HG03280 (cell line): ENCODE results near the gene TSC2.

Experiments used
- ATAC-seq: cut with Tn5 transposase; IDR thresholded peaks from one replicate; pipeline ENCODE4 v1.9.1; 2021; ENCODE audit warnings: mild to moderate bottlenecking, moderate library complexity; ENCODE audit not compliant: unreplicated experiment

TSC2 gene

DNA sequence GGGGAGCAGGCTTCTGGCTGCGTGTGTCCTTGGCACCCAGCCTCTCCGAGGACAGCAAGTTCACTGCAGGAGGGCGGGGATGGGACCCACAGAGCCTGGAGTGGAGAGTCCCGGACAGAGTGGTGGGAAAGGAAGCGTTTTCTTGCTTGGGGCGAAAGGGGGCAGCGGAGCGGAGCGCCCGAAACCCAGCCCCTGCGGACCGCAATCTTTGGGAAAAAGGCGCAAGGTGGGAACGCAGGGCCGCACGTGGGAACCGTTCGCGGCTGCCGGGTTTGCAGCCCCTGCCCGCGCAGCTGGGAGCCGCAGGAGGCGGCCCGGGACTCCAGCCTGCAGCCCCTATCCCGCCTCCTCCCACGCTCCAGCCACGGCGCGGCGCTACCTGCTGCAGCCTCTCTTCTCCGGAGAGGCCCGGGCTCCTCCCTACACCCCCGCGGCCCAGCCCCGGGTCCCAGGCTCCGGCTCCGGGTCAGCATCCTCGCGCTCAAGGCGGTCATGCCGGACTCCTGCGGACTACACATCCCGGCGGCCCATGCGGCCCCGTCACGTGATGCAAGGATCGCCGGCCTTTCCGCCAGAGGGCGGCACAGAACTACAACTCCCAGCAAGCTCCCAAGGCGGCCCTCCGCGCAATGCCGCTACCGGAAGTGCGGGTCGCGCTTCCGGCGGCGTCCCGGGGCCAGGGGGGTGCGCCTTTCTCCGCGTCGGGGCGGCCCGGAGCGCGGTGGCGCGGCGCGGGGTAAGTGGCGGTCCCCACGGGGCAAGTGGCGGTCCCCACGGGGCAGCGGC, at the start of gene TSC2, which contains the start of gene NTHL1:
TSC2 (plus strand) TSS at position 656 of the 786 bp plus-strand sequence. CDS start 631 bp downstream, outside the sequence.
NTHL1 (minus strand) TSS at position 505 of the 786 bp plus-strand sequence; CDS start at position 494, 11 bp downstream.
- peak; percentile 95 for ATAC-seq

DNA sequence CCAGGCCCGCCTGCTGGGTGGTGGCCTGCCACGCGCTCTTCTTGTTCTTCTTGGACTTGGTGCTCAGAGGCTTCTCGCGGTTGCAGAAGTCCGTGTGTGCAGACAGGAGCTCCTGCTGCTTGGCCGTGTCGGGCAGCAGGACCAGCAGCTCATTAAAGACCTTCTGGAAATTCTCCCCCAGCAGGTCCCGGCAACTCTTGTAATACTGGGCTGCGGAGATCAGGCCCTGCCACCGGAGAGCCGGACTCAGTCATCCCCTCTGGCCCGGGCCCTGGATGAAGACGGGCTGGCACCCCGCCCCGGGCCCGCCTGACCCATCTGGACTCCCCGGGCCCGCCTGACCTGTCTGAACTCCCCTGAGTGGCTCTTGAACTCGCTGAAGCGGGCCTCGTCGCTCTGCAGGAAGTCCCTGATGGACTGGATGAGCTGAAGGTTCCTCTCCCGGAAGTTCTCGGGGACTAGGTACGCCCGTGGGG, 49.4 kb upstream of the TSC2 start:
- ATAC-seq, result no peak

DNA sequence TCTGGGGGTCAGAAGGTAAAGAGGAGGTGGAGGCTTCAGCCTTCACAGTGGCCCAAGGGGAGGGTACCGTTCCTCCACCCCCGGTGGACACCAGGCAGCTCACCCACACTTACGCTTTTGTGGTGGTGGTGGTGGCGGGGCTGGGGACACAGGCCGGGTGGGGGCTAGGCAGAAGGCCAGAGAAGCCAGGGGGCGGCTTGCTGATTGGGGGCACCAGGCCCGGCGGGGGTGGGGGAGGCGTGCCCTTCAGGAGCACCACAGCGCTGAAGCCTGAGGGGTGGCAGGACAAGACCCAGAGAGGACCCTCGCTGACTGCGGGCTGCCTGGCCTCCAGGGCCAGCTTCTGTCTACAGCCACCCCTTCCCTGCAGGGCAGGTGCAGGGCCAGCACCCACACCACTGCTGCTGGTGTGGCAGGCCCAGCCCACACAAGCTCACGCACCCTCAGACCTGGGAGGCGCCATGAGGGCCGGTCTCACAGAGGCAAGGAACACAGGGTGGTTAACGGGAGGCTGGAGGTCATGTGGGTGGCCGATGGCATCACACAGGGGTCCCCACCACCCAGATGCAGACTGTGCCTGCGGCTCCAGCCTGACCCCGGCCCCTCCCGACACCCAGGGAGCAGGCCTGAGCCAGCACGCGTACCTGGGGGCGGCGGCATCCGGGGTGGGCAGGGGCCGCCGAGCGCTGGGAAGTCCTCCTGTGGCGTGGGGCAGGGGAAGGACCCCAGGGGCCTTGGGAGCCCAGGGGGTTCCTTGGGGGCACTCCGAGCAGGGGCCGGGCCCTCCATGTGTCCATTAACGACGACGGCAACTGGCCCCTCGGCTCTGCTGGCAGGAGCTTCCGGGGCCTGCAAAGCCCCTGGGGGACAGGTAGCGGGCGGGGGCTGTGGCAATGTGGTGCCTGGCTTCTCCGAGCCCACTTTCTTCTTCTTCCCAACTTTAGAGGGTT, 48.7 kb upstream of the TSC2 start:
- ATAC-seq, result no peak

DNA sequence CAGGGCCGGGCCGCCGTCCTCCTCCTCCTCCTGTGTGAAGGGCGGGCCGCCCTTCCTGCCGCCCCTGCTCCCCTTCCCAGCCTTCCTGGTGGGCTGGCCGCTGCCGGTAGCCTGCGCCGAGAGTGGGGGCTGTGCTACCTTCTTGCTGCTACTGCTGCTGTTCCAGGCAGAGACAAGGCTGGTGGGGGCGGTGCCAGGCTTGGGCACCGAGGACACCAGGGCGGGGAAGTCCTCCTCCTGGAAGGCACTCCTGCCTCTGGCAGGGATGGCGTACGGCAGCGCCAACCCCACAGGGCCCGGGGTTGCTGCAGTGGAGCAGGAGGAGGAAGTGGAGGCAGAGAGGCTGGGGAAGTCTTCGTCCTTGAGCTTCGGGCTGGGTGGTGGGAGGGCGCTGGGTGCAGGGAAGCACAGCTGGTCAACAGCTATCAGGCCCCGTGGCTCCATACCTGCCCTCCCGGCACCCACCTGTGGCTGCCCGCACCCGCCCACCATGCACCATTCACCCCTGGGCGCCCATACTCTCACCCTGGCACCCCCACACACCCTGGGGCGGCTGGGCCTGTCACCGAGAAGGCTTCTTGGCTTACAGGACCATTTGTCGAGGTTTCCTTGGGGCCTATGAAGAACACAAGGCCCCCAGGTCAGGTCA, 47.8 kb upstream of the TSC2 start:
- ATAC-seq, result no peak

DNA sequence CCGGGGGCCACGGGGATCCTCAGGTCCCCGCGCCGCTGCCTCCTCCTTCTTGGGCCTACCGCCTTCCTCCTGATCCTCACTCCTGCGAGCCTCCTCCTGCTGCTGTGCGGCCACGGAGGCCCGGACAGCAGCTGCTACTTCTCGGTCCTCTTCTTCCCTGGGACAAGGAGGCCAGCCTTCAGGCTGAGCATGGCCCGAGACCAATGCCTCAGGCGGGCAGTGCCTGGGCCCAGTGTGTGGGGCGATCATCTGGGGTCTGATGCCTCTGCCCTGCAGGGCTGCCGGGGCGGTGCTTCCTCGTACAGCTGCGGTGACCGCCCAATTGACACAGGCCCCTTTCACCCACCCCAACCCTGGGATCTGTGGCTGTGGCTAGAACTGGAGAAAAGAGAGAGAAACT, 46.8 kb upstream of the TSC2 start:
- ATAC-seq, result no peak

DNA sequence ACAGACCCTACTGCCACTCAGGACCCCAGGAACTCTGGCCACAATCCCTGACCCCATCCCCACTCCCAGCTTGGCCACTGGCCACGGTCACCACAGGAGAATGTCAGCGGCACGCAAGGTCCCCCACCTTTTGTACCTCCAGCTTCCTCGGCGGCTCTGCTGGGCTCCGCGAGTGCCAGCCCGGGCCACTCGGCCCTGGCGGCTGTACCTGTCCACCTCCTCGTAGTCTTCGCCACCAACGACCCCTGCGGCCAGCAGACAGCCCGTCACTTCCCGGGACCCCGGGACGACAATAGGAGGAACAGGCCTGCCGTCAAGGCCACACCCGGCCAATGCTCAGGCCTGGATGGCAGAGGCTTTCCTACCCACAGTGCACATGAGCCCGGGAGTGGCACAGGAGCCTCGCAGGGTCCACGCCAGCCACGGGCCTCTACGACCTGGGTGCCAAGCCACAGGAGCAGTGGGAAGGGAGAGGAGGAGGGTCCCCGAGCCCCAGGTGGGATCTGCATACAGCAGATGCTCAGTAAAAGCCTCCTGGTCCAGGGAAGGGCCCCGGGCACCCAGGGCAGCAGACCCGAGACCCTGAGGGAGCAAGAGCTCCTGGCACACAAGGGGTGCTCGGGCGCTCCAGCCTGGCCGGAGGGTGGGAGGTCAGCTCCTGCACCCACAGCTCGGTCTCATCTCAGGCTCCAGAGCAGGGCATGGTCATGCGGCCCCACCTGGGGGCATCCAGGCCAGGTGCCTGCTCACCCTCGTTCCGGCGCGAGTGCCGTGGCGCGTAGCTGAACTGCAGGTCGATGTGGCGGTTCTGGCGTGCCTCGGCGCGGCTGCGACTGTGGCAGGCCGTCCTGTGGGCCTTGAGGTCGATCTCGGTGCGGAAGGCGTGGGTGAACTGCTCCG, 46.1 kb upstream of the TSC2 start:
- ATAC-seq, result no peak

DNA sequence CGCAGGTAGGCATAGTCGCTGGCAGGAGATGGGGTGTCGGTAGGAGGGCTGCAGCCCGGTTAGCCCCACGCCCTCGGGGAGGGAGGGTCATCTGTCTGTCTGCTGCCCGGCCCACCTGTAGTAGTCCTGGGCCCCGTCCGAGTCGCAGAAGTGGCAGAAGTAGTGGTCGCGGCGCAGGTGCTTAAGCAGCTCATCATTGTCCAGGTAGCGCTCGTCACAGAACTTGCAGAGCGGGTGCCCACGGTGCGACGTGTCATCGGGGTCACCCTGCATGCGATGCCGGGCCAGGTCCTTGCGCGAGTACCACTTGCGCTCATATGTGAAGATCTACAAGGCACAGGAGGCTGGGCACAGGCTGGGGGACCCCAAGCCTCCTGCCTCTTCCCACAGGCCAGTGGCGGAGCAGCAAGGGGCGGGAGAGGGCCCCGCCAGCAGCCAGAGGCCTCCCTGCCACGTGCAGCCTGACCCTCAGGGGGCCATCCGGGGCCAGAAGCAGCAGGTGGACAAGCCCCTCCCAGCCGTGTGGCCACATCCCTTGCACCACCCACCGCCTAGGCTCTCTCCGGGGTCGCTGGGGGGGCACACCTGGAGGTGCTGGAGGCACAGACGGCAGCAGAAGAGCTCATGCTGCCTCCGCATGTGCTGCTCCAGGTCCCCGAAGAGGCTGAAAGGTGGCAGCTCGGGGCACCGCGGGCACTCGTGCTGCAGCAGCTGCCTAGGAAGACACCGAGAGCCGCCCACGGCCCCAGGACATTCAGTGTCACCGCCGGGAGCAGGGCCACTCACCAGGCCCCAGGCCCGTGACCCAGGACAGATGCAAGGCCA, 45.2 kb upstream of the TSC2 start:
- ATAC-seq, result no peak

DNA sequence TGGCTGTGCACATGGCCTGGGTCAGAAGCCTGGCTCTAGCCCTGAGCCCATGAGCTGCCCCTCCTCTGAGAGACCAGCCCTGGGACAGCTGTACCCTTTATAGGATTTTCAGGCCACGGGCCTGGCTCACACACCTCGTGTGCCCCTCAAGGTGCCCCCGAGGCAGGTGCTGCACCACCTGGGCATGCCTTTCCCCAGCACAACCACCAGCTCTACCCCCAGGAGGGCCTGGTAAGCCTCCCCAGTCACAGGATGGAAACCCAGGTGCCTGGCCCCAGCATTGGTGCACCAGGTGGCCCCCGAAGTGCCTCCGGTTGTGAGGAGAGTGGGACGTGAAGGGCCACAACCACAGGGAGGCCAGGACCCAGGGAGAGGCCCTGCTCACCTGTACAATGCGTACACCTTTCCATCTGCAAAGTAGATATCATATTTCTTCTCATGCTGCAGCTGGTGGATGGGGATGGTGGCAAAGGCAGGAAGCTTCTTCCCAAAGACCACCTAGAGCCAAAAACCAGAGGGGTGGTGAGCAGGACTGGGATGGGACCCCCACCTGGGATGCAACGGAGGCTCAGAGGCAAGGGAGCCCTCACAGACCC, 44.5 kb upstream of the TSC2 start:
- ATAC-seq, result no peak

DNA sequence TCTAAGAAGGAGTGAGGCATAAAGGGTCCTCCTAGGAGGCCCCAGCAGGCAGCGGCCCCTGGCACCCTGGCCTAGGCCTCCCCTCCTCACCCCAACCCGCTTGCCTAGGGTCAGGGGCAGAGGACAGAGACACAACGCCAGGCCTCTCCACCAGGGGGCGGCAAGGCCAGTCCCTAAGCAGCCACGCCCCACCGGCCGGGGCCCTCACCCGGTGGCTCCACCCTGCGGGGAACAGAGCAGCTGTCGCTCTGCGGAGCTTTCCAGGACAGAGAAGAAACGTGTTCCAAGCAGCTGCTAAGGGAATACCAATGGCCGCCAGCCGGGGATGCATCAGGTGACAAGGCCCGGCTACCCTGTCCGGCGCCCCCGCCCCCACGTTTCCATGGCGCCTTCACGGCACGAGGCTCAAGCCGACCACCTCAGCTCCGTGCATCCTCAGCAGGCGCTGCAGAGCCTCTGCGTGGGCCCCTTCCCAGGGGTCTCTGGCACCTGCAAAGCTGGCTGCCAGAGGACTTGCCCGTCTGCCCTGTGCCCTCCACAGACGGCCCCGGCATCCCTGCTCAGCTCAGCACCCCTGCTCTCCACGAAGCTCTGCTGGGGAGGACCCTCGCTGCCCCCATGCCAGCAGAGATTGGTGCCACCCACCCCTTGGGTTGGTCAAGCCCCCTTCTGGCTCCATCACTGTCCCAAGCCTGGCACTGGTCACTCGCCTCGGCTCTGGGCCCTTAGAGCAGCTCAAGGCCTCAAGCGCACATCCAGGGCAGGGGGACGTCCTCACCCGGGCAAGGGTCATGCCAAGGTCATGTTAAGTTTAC, 43.8 kb upstream of the TSC2 start:
- ATAC-seq, result peak; percentile 67

DNA sequence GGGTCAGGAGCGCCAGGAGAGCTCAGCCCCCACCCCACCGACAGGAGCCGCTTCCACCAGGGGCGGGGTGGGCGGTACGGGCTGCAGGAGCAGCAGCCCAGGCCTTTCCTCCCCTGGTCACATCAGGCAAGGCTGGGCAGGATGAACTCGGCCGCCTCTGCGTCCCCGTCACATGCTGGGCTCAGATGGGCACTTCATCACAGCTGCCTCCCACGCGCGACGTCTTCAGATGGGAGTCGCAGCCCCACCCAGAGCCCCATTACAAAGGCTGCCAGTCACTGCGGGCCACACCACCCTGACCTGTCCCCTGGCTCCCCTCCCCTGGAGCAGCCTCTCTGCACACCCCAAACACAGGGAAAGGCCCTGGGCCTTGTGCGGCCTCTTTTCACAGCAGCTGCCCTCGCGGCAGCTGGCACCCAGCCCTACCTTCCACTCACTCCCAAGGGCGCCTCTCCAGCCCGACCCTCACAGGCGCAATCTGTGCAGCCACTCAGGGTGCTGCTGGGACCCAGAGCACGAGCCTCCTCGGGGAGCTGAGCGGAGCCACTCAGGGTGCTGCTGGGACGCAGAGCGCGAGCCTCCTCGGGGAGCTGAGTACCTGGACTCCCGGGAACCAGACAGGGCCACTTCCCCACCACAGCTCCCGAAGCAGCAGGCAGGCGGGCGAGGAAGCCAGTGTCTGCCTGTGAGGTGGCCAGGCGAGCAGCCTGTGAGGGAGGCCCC, 42.8 kb upstream of the TSC2 start:
- no peak for ATAC-seq

DNA sequence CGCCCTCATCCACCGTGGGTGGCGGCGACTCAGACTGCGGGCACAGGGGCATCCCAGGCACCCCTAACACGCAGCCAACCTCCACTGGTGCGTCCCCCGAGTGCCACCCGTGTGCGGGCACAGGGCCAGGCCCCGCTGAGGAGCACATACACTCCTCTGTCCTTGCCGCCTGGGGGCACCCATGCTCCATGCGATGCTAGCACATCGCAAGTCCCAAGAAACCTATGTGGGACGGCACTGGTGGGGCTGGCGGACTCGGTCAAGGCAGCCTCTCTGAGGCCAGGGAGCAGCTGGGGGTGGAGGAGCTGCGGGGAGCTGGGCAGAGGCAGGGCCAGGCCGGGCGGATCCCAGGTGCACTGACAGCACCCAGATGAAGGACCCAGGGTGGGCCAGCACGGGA, 42.1 kb upstream of the TSC2 start:
- no peak for ATAC-seq

DNA sequence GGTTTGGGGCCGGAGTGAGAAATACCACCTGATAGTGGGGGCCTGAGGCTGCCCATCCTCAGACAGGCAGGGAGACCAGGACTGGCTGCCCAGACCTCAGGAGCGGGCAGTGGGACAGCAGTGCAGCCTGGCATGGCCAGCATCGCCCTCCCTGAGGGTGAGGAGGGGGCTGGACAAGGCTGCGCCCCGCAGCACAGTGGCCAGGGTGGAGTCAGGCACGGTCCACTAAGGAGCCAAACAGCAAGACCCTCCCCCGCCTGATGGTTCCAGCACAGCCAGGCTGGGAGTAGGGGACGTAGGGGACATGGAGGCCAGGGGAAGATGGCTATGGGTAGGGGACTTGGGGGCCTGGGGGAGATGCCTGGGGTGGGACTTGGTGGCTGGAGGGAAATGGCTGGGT, 41.5 kb upstream of the TSC2 start:
- ATAC-seq, result no peak

DNA sequence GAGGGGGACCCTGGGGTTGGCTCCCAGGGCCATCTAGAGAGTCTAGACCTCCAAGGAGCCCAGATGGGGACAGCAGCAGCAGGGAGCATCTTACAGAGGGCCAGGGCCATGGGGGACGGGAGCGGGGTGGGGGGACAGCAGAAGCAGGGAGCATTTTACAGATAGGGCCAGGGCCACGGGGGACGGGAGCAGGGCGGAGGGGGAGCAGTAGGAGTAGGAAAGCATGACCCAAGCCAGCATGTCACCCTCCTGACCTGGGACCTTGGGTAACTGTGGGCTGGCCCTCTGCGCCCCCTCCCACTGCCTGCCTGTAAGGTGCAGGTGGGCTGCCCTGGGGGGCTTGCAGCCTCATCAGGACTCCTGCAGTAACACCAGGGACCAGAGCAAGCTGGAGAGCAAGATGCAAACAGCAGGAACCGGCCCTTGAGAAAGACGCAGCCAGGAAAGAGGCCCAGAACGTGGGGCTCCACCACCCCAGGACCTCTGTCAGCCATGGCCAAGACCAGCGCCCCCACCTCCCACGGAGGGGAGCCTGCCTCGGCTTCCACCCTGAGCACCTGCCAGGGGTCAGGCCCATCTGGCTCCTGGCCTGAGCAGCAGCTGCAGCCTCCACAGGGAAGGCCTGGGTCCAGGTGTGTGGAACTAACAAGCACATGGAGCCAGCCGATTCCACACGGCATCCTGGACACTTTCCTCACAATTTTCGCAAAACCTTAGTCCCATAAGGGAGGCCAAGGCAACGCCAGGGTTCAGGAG, 40.5 kb upstream of the TSC2 start:
- no peak for ATAC-seq

DNA sequence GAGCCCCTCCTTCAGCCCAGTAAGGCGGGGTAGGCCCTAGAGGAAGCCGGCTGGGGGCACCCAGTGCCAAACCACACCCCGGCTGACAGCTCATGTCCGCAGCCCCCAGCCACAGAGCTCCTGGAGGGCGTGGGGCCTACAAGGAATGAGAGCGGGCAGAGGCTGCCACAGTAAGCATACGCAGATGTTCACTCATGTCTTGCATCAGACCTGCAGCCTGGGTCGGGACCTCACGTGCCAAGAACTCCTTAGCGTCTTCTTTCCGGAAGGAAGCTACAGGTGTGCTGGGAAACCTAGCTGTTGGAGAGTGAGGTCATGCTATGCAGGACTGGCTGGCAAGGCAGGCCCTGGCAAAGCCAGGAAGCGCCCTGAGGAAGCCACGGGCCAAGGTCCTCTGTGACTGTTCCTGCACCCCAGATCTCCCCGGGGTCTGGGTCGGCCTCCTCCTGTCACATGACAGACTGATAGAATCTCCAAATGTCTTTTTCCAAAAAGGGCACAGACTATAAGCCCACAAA, 39.7 kb upstream of the TSC2 start:
- no peak for ATAC-seq

DNA sequence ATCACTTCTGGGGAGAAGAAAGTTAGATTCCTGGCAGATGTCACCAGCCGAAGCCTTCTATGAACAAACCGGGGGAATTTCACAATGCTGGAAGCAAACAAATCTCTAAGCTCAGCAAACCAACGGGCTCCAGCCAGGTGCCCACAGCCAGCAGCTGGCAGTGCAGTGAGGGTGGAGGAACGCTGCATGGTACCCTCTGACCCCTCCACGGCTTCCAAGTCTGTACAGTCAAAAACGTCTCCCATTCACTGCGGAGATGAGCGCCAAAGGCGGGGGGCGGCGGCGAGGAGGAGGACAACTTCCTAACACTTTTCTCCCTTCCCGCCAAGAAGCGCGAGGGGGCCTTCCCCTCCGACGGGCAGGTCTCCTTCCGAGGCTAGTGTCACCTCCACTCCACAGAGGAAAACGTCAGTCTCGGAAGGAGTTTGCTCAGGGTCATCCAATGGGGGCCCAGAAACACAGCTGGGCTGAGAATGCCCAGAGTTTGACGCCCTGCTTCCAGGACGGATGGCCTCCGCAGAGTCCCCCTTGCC, 39.1 kb upstream of the TSC2 start:
- ATAC-seq, result peak; percentile 7

DNA sequence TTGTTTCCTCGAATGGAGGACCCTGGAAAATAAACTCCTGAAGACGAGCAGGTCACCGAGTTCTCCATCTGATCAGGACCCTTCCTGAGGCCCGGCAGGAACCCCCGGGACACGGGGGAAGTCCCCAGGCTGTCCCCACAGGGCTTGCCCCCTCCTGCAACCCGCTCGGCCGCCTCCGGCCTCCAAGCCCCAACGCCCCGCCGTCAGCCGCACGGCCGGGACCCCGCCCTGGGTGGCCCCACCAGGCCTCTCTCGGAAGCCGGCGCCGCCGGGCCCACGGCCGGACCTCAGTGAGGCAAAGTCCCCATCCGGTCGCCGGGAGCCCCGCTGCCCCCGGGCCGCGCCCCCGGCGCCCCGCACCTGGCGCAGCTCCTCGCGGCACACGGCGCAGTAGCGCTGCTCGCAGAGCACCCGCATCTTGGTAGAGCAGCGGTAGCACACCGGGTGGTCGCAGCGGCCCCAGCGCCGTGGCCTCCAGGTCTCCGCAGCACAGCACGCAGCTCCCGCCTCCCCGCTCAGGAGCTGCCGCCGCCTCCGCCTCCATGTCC, 38.5 kb upstream of the TSC2 start:
- peak; percentile 36 for ATAC-seq
